B cell (primary cell): Measurements from ENCODE around the gene LCE4A. TPM values are rescaled to one million over a fixed set of nuclear protein-coding genes. Genes with fewer than 3 reads are reported as not detected.

Experiments
- ATAC-seq: fragments of 200-7000 bp; cut with Tn5 transposase; one replicate; pipeline ENCODE4 v1.10.0; 2021; ENCODE audit warnings: low read depth, mild to moderate bottlenecking, moderate number of reproducible peaks, moderate library complexity
- CTCF ChIA-PET: fragments of 350-600 bp; sonication (Branson Sonifier 250); formaldehyde crosslinking; loops from one replicate; lab custom pipeline; 2021; ENCODE audit warnings: antibody characterized with exemption, inconsistent platforms; lab: Charles Lee
- POLR2A ChIA-PET: fragments of 350-600 bp; sonication (Branson Sonifier 250); formaldehyde crosslinking; loops from one replicate; lab custom pipeline; 2021; ENCODE audit warnings: antibody characterized with exemption; lab: Charles Lee
- DNase-seq: peaks from one replicate; pipeline ENCODE4 v3.0.0; 2013
- H2AFZ ChIP-seq: 2 replicates; pipeline ENCODE4 v1.6.1; 2012; ENCODE audit warnings: mild to moderate bottlenecking, low read depth, low read length; ENCODE audit not compliant: insufficient read depth, poor library complexity, severe bottlenecking
- H3K27ac ChIP-seq, 2 donors: 1 replicate in 1 of 2; 2 replicates in 1 of 2; pipeline ENCODE4 v1.5.1; 2012 to 2013; ENCODE audit warnings: low read length in 2 of 2, mild to moderate bottlenecking in 2 of 2, moderate library complexity in 1 of 2
- H3K27me3 ChIP-seq, 4 experiments: fragments of 200-600 bp in 1 of 4; sonication (generic) in 1 of 4; replicated peaks in 1 of 4; 1 replicate in 2 of 4; 2 replicates in 2 of 4; pipeline versions ENCODE4 v1.6.1 to v1.7.0; 2013 to 2016; ENCODE audit warnings: low read length in 3 of 4, mild to moderate bottlenecking in 2 of 4, mixed read lengths in 1 of 4, moderate library complexity in 1 of 4; ENCODE audit not compliant: insufficient read depth in 4 of 4, control insufficient read depth in 3 of 4; ENCODE audit errors: control extremely low read depth in 1 of 4
- H3K36me3 ChIP-seq, 2 experiments: replicated peaks in 1 of 2; 1 replicate in 1 of 2; 2 replicates in 1 of 2; pipeline versions ENCODE4 v1.6.1 to v1.7.1; 2013; ENCODE audit warnings: low read length in 1 of 2; ENCODE audit not compliant: insufficient read depth in 2 of 2, control insufficient read depth in 1 of 2; ENCODE audit errors: control extremely low read depth in 1 of 2, extremely low read depth in 1 of 2
- H3K4me1 ChIP-seq, 2 donors: fragments of 200-600 bp in 1 of 2; sonication (generic) in 1 of 2; 1 replicate in 1 of 2; 2 replicates in 1 of 2; pipeline versions ENCODE4 v1.5.1 to v1.6.1; 2013 to 2017; ENCODE audit warnings: low read length in 2 of 2; ENCODE audit not compliant: control insufficient read depth in 2 of 2, insufficient read depth in 2 of 2
- H3K4me2 ChIP-seq: replicated peaks from 2 replicates; pipeline ENCODE3; 2012; ENCODE audit warnings: mild to moderate bottlenecking, low read depth, low read length; ENCODE audit not compliant: poor library complexity, severe bottlenecking
- H3K4me3 ChIP-seq, 5 experiments: fragments of 200-600 bp in 1 of 5; sonication (generic) in 1 of 5; 1 replicate in 3 of 5; 2 replicates in 2 of 5; pipeline versions ENCODE4 v1.5.1 to v1.7.0; 2011 to 2016; ENCODE audit warnings: low read length in 4 of 5, mild to moderate bottlenecking in 4 of 5, low read depth in 2 of 5, control low read depth in 1 of 5, moderate library complexity in 1 of 5; ENCODE audit not compliant: insufficient read depth in 1 of 5; ENCODE audit errors: control extremely low read depth in 1 of 5, extremely low read depth in 1 of 5
- H3K79me2 ChIP-seq: fragments of 200-600 bp; sonication (generic); one replicate; pipeline ENCODE4 v1.6.0; 2016; ENCODE audit warnings: low read length; ENCODE audit not compliant: control insufficient read depth, insufficient read depth
- H3K9ac ChIP-seq: fragments of 200-600 bp; sonication (generic); 2 replicates; pipeline ENCODE4 v1.6.1; 2017; ENCODE audit warnings: mild to moderate bottlenecking, low read length, moderate library complexity
- H3K9me3 ChIP-seq, 3 donors: one replicate each; pipeline versions ENCODE4 v1.6.1 to v1.7.1; 2013; ENCODE audit warnings: low read length in 2 of 3; ENCODE audit not compliant: control insufficient read depth in 2 of 3, insufficient read depth in 1 of 3; ENCODE audit errors: control extremely low read depth in 1 of 3
- H4K20me1 ChIP-seq: 2 replicates; pipeline ENCODE4 v1.6.0; 2012; ENCODE audit warnings: mild to moderate bottlenecking, low read length; ENCODE audit not compliant: insufficient read depth, control insufficient read depth, poor library complexity, severe bottlenecking
- H3K27ac Mint-ChIP-seq: one replicate; pipeline ENCODE4 v1.8.0; 2021; ENCODE audit warnings: mixed read lengths
- H3K27me3 Mint-ChIP-seq: one replicate; pipeline ENCODE4 v1.8.0; 2021; ENCODE audit warnings: mixed read lengths
- H3K4me1 Mint-ChIP-seq: one replicate; pipeline ENCODE4 v1.8.0; 2021; ENCODE audit warnings: mixed read lengths
- H3K4me3 Mint-ChIP-seq: one replicate; pipeline ENCODE4 v1.8.0; 2021; ENCODE audit warnings: mixed read lengths
- H3K9me3 Mint-ChIP-seq: one replicate; pipeline ENCODE4 v1.8.0; 2022; ENCODE audit warnings: mixed read lengths; ENCODE audit not compliant: insufficient read depth
- EZH2 ChIP-seq: IDR thresholded peaks from 2 replicates; pipeline ENCODE4 v1.6.1; 2012; ENCODE audit warnings: borderline replicate concordance, low read depth, mild to moderate bottlenecking, moderate library complexity, low read length; ENCODE audit not compliant: insufficient read depth, poor library complexity, severe bottlenecking
- WGBS: methylation state at CpG from one replicate; pipeline ENCODE4 v1.1.5; 2013; ENCODE audit warnings: missing lambda C conversion rate; ENCODE audit not compliant: insufficient coverage; 5-methylcytosine and 5-hydroxymethylcytosine counted together
- intact Hi-C: fragments of 100-400 bp; cut with micrococcal nuclease; formaldehyde crosslinking; loops from one replicate; pipeline ENCODE4 v1.10.0; 2022
- polyA plus RNA-seq: library from polyadenylated mRNA; depleted of rRNA; stranded (reverse); fragments of >200 nt; gene quantifications from 2 replicates; pipeline ENCODE4 v1.2.3, GENCODE V29; 2012
- total RNA-seq, 2 donors: library from RNA; stranded (reverse); fragments of 120-200 nt in 1 of 2; gene quantifications; 1 replicate in 1 of 2; 2 replicates in 1 of 2; pipeline versions ENCODE4 v1.2.3 to v1.2.4, GENCODE V29; 2013 to 2022
- TF ChIP-seq, protein P1 (sequence below): fragments of 200-600 bp; IDR thresholded peaks from one replicate; pipeline ENCODE4 v1.8.0; 2022; ENCODE audit warnings: antibody characterized with exemption, mild to moderate bottlenecking

The LCE4A gene
- total and polyA plus RNA-seq, 2 donors (not counting 1 experiment from before 2014, with no cell fraction given): not detected

DNA sequence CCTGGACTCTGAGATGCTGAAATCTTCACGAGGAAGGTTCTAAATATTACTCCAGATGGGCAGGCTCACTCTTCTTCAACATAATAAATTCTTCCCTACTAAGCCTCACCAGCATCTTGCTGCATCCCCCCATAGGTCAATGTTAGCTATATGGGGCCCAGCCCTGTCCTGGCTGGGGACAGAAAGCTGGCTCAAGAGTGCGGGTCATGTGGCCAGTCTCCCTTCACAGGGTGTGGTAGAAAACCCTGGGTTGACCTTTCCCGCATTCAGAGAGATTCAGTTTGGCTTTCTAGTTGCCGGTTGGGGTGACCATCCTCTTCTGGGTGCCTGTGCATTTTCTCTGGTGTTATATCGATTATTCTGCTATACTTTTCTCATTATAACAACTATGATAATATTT, 30.0 kb downstream of the LCE4A start:
- DNase-seq (no peak), ATAC-seq (no peak)
- peaks cover 25% of the 10 kb centered on the region for H3K27me3 Mint-ChIP-seq
- H3K4me1 Mint-ChIP-seq: no peaks in the 10 kb centered on the region
- Histone ChIP-seq H3K4me2 (no peak overlapping the region), H4K20me1 (no peaks in the 10 kb centered on the region), H3K4me1 (no peaks in the 10 kb centered on the region), H3K9ac (no peak overlapping the region), H3K27ac (no peak overlapping the region), H2AFZ (no peak overlapping the region), H3K79me2 (no peaks in the 10 kb centered on the region), H3K36me3 (no peaks in the 10 kb centered on the region), H3K4me3 (no peak overlapping the region), H3K9me3 (no peaks in the 10 kb centered on the region), H3K27me3 (peaks cover 0 to 9% (median 2%) of the 10 kb centered on the region in 4 experiments)
- intact Hi-C loops: no loop called here
- no peak overlapping the region for H3K4me3 Mint-ChIP-seq
- CTCF ChIA-PET: no interaction called here
- H3K27ac Mint-ChIP-seq: no peak overlapping the region
- TF ChIP-seq, protein P1, sequence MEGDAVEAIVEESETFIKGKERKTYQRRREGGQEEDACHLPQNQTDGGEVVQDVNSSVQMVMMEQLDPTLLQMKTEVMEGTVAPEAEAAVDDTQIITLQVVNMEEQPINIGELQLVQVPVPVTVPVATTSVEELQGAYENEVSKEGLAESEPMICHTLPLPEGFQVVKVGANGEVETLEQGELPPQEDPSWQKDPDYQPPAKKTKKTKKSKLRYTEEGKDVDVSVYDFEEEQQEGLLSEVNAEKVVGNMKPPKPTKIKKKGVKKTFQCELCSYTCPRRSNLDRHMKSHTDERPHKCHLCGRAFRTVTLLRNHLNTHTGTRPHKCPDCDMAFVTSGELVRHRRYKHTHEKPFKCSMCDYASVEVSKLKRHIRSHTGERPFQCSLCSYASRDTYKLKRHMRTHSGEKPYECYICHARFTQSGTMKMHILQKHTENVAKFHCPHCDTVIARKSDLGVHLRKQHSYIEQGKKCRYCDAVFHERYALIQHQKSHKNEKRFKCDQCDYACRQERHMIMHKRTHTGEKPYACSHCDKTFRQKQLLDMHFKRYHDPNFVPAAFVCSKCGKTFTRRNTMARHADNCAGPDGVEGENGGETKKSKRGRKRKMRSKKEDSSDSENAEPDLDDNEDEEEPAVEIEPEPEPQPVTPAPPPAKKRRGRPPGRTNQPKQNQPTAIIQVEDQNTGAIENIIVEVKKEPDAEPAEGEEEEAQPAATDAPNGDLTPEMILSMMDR: no peak
- no peak for TF ChIP-seq EZH2
- 100% methylated on average over 3 of the region's 5 CpGs for WGBS
- H3K9me3 Mint-ChIP-seq: no peaks in the 10 kb centered on the region
- POLR2A ChIA-PET: no interaction called here

DNA sequence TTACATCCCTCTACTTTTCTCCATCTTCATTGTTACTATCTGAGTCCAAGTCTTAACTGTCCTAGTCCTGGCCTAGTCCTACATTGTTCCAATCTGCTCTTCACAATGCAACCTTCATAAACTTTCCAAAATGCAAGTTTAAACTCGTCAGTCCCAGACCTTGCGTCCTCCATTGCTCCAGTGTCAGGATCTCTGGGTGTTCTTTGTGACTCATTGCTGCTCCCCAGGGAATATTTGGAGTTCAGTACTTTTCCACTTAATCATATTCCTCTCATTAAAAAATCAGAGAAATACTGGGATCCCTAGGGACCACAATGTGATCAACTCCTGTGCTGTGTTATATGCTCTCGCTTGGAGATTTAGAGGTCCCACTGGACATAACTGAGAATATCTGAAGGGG, 31.9 kb downstream of the LCE4A start:
- no peak overlapping the region for H3K4me3 Mint-ChIP-seq
- intact Hi-C loops: no loop called here

More for the DNA sequence above, 31.9 kb downstream of the LCE4A start:
- H3K4me2 ChIP-seq: no peak overlapping the region
- no peaks in the 10 kb centered on the region for H3K4me1 ChIP-seq
- H3K27ac ChIP-seq: no peak overlapping the region
- 92% methylated on average over 2 of the region's 3 CpGs for WGBS
- no peak overlapping the region for H3K4me3 ChIP-seq
- Mint-ChIP-seq H3K9me3 (no peaks in the 10 kb centered on the region), H3K27ac (no peak overlapping the region), H3K4me1 (no peaks in the 10 kb centered on the region), H3K27me3 (peaks cover 30% of the 10 kb centered on the region)
- no peaks in the 10 kb centered on the region for H3K36me3 ChIP-seq
- H3K27me3 ChIP-seq: peaks cover 0 to 9% (median 2%) of the 10 kb centered on the region in 4 experiments
- H2AFZ ChIP-seq: no peak overlapping the region
- ATAC-seq: no peak
- no peak for DNase-seq
- TF ChIP-seq, protein P1: no peak
- no peak for TF ChIP-seq EZH2
- H3K9me3 ChIP-seq: no peaks in the 10 kb centered on the region
- H3K9ac ChIP-seq: no peak overlapping the region
- CTCF ChIA-PET: no interaction called here
- H4K20me1 ChIP-seq: no peaks in the 10 kb centered on the region
- no peaks in the 10 kb centered on the region for H3K79me2 ChIP-seq
- POLR2A ChIA-PET: no interaction called here
